ENCODE measurements around the gene SBK2. TPM values are rescaled to one million over a fixed set of nuclear protein-coding genes. Genes with fewer than 3 reads are reported as not detected.

The SBK2 gene
- total RNA-seq, 2 experiments from 2014 or later: not detected

DNA sequence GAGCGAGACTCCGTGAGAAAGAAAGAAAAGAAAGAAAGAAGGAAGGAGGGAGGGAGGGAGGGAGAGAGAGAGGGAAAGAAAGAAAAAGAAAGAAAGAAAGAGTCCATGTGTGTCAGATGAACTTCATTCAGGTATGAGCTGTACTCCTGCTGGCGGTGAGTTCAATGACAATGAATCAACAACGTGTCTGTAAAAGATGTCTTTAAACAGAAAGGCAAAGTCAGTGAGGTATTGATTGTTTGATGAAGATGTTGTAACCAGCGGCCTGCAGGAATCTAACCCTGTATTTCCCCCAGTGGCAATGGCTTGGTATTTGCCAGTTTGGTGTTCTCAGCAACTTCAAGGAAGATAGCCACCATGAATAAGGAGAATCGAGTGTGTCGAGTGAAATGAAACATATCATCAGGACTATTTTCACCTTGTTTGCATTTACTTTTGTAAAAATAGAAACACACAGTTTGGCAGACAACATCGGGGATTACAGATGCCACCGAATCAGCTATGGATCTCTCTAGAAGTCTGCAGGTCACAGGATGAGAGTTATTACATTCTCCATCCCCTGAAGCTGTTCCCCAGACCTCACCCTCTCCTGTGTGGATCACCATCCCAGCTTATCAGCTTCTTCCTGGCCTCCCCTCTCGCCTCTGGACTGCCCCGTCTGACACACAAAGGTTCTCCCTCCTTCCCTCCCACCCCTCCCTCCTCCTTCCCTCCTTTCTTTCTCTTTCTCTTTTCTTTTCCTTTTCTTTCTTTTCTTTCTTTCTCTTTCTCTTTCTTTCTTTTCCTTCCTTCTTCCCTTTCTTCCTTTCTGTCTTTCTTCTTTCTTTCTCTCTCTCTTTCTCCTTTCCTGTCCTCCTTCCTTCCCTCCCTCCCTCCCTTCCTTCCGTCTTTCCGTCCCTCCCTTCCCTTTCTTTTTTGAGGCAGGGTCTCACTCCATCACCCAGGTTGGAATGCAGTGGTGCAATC, 16.6 kb upstream of the SBK2 start:
- DNase-seq: no peak

DNA sequence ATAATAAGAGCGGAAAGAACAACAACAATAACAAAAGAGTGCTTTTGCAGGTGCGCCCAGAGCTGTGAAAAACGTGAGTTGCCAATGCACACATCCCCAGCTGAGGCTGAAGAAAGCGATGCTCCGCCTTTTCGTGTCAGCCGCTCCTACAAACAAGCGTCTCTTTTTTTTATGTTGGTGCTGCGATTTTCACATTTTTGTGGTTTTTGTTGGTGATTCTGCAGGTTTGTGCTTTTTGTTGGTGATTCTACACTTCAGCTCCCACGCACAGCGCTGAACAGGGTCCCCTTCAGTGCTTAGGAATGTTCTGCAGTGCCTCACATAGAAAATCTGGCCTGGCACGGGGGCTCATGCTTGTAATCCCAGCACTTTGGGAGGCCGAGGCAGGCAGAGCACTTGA, 15.7 kb upstream of the SBK2 start:
- TF ChIP-seq, protein P1, sequence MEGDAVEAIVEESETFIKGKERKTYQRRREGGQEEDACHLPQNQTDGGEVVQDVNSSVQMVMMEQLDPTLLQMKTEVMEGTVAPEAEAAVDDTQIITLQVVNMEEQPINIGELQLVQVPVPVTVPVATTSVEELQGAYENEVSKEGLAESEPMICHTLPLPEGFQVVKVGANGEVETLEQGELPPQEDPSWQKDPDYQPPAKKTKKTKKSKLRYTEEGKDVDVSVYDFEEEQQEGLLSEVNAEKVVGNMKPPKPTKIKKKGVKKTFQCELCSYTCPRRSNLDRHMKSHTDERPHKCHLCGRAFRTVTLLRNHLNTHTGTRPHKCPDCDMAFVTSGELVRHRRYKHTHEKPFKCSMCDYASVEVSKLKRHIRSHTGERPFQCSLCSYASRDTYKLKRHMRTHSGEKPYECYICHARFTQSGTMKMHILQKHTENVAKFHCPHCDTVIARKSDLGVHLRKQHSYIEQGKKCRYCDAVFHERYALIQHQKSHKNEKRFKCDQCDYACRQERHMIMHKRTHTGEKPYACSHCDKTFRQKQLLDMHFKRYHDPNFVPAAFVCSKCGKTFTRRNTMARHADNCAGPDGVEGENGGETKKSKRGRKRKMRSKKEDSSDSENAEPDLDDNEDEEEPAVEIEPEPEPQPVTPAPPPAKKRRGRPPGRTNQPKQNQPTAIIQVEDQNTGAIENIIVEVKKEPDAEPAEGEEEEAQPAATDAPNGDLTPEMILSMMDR (IDR thresholded peaks at IDR 0.05): no peak
- POLR2A ChIA-PET: no interaction called here
- ATAC-seq (ENCODE audit: poor library complexity) (no peak), DNase-seq (no peak)
- H3K27me3 Mint-ChIP-seq: peaks cover 17% of the 10 kb centered on the region
- Histone ChIP-seq H3K9me3 (ENCODE audit: control insufficient read depth in 1 of 2, insufficient read depth in 1 of 2, low read length in 2 of 2) (no peaks in the 10 kb centered on the region), H3K4me1 (ENCODE audit: insufficient read depth, low read length) (no peaks in the 10 kb centered on the region), H3K27me3 (ENCODE audit: control insufficient read depth in 1 of 2, insufficient read depth in 2 of 2, low read length in 2 of 2) (peaks cover 3 to 6% of the 10 kb centered on the region in 2 experiments), H3K36me3 (ENCODE audit: insufficient read depth, low read length) (no peaks in the 10 kb centered on the region), H3K4me3 (ENCODE audit: low read length) (no peak overlapping the region), H3K27ac (ENCODE audit: low read depth in 1 of 2, low read length in 2 of 2) (no peak overlapping the region)
- no peaks in the 10 kb centered on the region for H3K9me3 Mint-ChIP-seq
- H3K27ac Mint-ChIP-seq: no peak overlapping the region
- no peak overlapping the region for H3K4me3 Mint-ChIP-seq
- H3K36me3 Mint-ChIP-seq (ENCODE audit: low read depth): no peaks in the 10 kb centered on the region
- intact Hi-C loops (cut with DNase I, micrococcal nuclease): no loop called here
- no peaks in the 10 kb centered on the region for H3K4me1 Mint-ChIP-seq (ENCODE audit: low read depth)
- CTCF ChIA-PET: no interaction called here

More for the DNA sequence above, 16.6 kb upstream of the SBK2 start:
- POLR2A ChIA-PET: no interaction called here
- intact Hi-C loops (cut with DNase I, micrococcal nuclease): no loop called here
- H3K9me3 Mint-ChIP-seq: no peaks in the 10 kb centered on the region
- no peak overlapping the region for H3K27ac Mint-ChIP-seq
- Histone ChIP-seq H3K27me3 (ENCODE audit: control insufficient read depth in 1 of 2, insufficient read depth in 2 of 2, low read length in 2 of 2) (peaks cover 3 to 6% of the 10 kb centered on the region in 2 experiments), H3K4me3 (ENCODE audit: low read length) (no peak overlapping the region), H3K27ac (ENCODE audit: low read depth in 1 of 2, low read length in 2 of 2) (no peak overlapping the region), H3K9me3 (ENCODE audit: control insufficient read depth in 1 of 2, insufficient read depth in 1 of 2, low read length in 2 of 2) (no peaks in the 10 kb centered on the region), H3K4me1 (ENCODE audit: insufficient read depth, low read length) (no peaks in the 10 kb centered on the region), H3K36me3 (ENCODE audit: insufficient read depth, low read length) (no peaks in the 10 kb centered on the region)
- H3K36me3 Mint-ChIP-seq (ENCODE audit: low read depth): no peaks in the 10 kb centered on the region
- no peaks in the 10 kb centered on the region for H3K4me1 Mint-ChIP-seq (ENCODE audit: low read depth)
- H3K27me3 Mint-ChIP-seq: peaks cover 11% of the 10 kb centered on the region
- CTCF ChIA-PET: no interaction called here
- TF ChIP-seq, protein P1 (IDR thresholded peaks at IDR 0.05): no peak
- no peak overlapping the region for H3K4me3 Mint-ChIP-seq
- no peak for ATAC-seq (ENCODE audit: poor library complexity)

DNA sequence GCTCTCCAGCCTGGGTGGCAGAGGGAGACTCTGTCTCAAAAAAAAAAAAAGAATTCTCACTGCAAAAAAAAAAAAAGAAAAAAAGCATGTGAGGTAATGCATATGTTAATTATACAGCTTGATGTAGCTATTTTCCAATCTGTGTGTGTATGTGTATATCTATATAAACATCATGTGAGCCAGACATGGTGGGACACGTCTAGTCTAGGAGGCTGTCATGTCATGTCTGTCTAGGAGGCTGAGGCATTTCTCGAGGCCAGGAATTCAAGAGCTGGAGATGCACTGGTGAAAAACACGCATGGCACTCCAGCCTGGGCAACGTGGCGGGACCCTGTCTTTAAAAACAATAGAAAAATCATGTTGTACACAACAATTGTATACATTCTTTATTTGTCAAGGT, 15.3 kb upstream of the SBK2 start:
- no peak overlapping the region for H3K4me3 ChIP-seq (ENCODE audit: low read length)
- peaks cover 0 to 3% of the 10 kb centered on the region in 2 experiments for H3K9me3 ChIP-seq (ENCODE audit: control insufficient read depth in 1 of 2, insufficient read depth in 1 of 2, low read length in 2 of 2)
- intact Hi-C loops (cut with DNase I, micrococcal nuclease): no loop called here
- ChIA-PET CTCF (no interaction called here), POLR2A (no interaction called here)
- Mint-ChIP-seq H3K4me3 (no peak overlapping the region), H3K9me3 (no peaks in the 10 kb centered on the region), H3K27ac (no peak overlapping the region), H3K4me1 (ENCODE audit: low read depth) (no peaks in the 10 kb centered on the region), H3K27me3 (peaks cover 21% of the 10 kb centered on the region), H3K36me3 (ENCODE audit: low read depth) (no peaks in the 10 kb centered on the region)
- H3K27ac ChIP-seq (ENCODE audit: low read depth in 1 of 2, low read length in 2 of 2): no peak overlapping the region
- H3K4me1 ChIP-seq (ENCODE audit: insufficient read depth, low read length): no peaks in the 10 kb centered on the region
- ATAC-seq (ENCODE audit: poor library complexity) (no peak), DNase-seq (no peak)
- TF ChIP-seq, protein P1 (IDR thresholded peaks at IDR 0.05): no peak
- no peaks in the 10 kb centered on the region for H3K36me3 ChIP-seq (ENCODE audit: insufficient read depth, low read length)
- peaks cover 5 to 6% of the 10 kb centered on the region in 2 experiments for H3K27me3 ChIP-seq (ENCODE audit: control insufficient read depth in 1 of 2, insufficient read depth in 2 of 2, low read length in 2 of 2)

All from CD4-positive, alpha-beta T cell (primary cell).